GM21619 (cell line): Measurements from ENCODE around the gene NME7.

Experiments
- ATAC-seq: cut with Tn5 transposase; IDR thresholded peaks from one replicate; pipeline ENCODE4 v1.9.1; 2021; ENCODE audit not compliant: unreplicated experiment

NME7 gene

GRCh38 chr1:169087876-169088275 lies 279.7 kb downstream of the NME7 start:
- no peak for ATAC-seq

- no peak for ATAC-seq
Observed at GRCh38 chr1:169086603-169087455, 280.8 kb downstream of the NME7 start.

- no peak for ATAC-seq
Observed at GRCh38 chr1:169085911-169086310, 281.7 kb downstream of the NME7 start.
